ENCODE results near the gene KLC4.

- no peak for TF ChIP-seq CTCF (IDR thresholded peaks at IDR 0.05)
- no peak for TF ChIP-seq EZH2 (IDR thresholded peaks at IDR 0.05)
Observed at GRCh38 chr6:43086022-43086658, 26.7 kb downstream of the KLC4 start.

Data from neural progenitor cell (in vitro differentiated cells).